OCI-LY3 (cell line): Measurements from ENCODE around the gene MOCS2.
A peak's percentile ranks its signal among the peaks of the same experiment; 100 is the strongest.

ENCODE experiments used
- H2AFZ ChIP-seq: fragments of 200-600, 300-600 bp; shearing (Covaris generic); 2 replicates; pipeline ENCODE4 v1.6.0; 2014; ENCODE audit warnings: antibody characterized with exemption, low read depth, low read length
- H3K27ac ChIP-seq: fragments of 200-600, 300-600 bp; sonication (generic); 2 replicates; pipeline ENCODE4 v1.5.1; 2014; ENCODE audit warnings: mild to moderate bottlenecking, low read length, moderate library complexity, mixed read lengths
- H3K27me3 ChIP-seq: fragments of 200-600, 300-600 bp; sonication (generic); 2 replicates; pipeline ENCODE4 v1.6.1; 2014; ENCODE audit warnings: low read depth, low read length, mixed read lengths
- H3K36me3 ChIP-seq: fragments of 200-600, 300-600 bp; sonication (generic); replicated peaks from 2 replicates; pipeline ENCODE3; 2014; ENCODE audit warnings: low read depth, low read length, mixed read lengths
- H3K4me1 ChIP-seq: fragments of 300-600, 200-600 bp; sonication (generic); 2 replicates; pipeline ENCODE4 v1.6.1; 2014; ENCODE audit warnings: low read length, mixed read lengths
- H3K4me2 ChIP-seq: fragments of 200-600, 300-600 bp; sonication (generic); 2 replicates; pipeline ENCODE4 v1.6.1; 2014; ENCODE audit warnings: low read length, mixed read lengths
- H3K4me3 ChIP-seq: fragments of 300-600, 200-600 bp; sonication (generic); 2 replicates; pipeline ENCODE4 v1.5.1; 2014; ENCODE audit warnings: antibody characterized with exemption, mild to moderate bottlenecking, low read length, moderate library complexity
- H3K79me2 ChIP-seq: fragments of 300-600, 200-600 bp; shearing (Covaris generic); 2 replicates; pipeline ENCODE4 v1.6.1; 2014; ENCODE audit warnings: mild to moderate bottlenecking, low read length, mixed read lengths
- H3K9ac ChIP-seq: fragments of 300-600, 200-600 bp; shearing (Covaris generic); 2 replicates; pipeline ENCODE4 v1.6.0; 2014; ENCODE audit warnings: mild to moderate bottlenecking, low read length, moderate library complexity
- H3K9me3 ChIP-seq: fragments of 200-600, 300-600 bp; shearing (Covaris generic); 2 replicates; pipeline ENCODE4 v1.6.1; 2014; ENCODE audit warnings: low read length, mixed read lengths; ENCODE audit not compliant: insufficient read depth
- H4K20me1 ChIP-seq: fragments of 200-600, 300-600 bp; sonication (generic); 2 replicates; pipeline ENCODE4 v1.6.1; 2016; ENCODE audit warnings: low read length, mixed read lengths; ENCODE audit not compliant: insufficient read depth
- EZH2phosphoT487 ChIP-seq: fragments of 200-600 bp; shearing (Covaris generic); IDR thresholded peaks from 2 replicates; pipeline ENCODE4 v1.6.1; 2018; ENCODE audit warnings: antibody characterized with exemption, mixed run types, low read depth
- TF ChIP-seq, protein P1 (sequence below): fragments of 200-600, 300-600 bp; sonication (generic); IDR thresholded peaks from 2 replicates; pipeline ENCODE4 v1.5.1; 2014; ENCODE audit warnings: antibody characterized with exemption, low read length, low read depth

MOCS2 gene

DNA sequence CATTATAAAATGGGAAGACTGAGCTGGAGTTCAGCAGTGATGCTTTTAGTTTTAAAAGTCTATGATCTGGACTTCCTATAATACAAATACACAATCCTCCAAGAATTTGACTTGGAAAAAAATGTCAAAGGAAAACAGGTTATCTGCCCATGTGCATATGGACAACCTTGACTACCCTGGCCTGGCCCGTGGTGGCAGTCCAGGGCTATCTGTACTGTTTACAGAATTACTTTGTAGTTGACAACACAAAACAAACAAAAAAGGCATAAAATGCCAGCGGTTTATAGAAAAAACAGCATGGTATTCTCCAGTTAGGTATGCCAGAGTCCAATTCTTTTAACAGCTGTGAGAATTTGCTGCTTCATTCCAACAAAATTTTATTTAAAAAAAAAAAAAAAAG is 17.3 kb downstream of the MOCS2 start:
- no peaks in the 10 kb centered on the region for H3K9me3 ChIP-seq
- H3K4me3 ChIP-seq: no peak overlapping the region
- H3K36me3 ChIP-seq: peaks cover 14% of the 10 kb centered on the region
- no peak overlapping the region for H2AFZ ChIP-seq
- TF ChIP-seq EZH2phosphoT487: no peak
- TF ChIP-seq, protein P1, sequence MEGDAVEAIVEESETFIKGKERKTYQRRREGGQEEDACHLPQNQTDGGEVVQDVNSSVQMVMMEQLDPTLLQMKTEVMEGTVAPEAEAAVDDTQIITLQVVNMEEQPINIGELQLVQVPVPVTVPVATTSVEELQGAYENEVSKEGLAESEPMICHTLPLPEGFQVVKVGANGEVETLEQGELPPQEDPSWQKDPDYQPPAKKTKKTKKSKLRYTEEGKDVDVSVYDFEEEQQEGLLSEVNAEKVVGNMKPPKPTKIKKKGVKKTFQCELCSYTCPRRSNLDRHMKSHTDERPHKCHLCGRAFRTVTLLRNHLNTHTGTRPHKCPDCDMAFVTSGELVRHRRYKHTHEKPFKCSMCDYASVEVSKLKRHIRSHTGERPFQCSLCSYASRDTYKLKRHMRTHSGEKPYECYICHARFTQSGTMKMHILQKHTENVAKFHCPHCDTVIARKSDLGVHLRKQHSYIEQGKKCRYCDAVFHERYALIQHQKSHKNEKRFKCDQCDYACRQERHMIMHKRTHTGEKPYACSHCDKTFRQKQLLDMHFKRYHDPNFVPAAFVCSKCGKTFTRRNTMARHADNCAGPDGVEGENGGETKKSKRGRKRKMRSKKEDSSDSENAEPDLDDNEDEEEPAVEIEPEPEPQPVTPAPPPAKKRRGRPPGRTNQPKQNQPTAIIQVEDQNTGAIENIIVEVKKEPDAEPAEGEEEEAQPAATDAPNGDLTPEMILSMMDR: no peak
- no peaks in the 10 kb centered on the region for H3K79me2 ChIP-seq
- H3K9ac ChIP-seq: peak overlapping the region; percentile 86; the same call in 1 of the 2 replicates
- peaks cover 80% of the 10 kb centered on the region for H3K4me1 ChIP-seq
- H3K27ac ChIP-seq: peak overlapping the region; percentile 100
- no peaks in the 10 kb centered on the region for H4K20me1 ChIP-seq
- peak overlapping the region; percentile 80 for H3K4me2 ChIP-seq
- no peaks in the 10 kb centered on the region for H3K27me3 ChIP-seq

- Histone ChIP-seq H3K4me1 (peaks cover 80% of the 10 kb centered on the region), H3K27ac (peak overlapping the region; percentile 100), H3K27me3 (no peaks in the 10 kb centered on the region), H3K9me3 (no peaks in the 10 kb centered on the region), H3K79me2 (no peaks in the 10 kb centered on the region), H3K4me2 (peak overlapping the region; percentile 80), H3K9ac (peak overlapping the region; percentile 86), H2AFZ (no peak overlapping the region), H3K36me3 (peaks cover 16% of the 10 kb centered on the region), H4K20me1 (no peaks in the 10 kb centered on the region), H3K4me3 (peak overlapping the region; percentile 61)
- no peak for TF ChIP-seq EZH2phosphoT487
Measured at GRCh38 chr5:53091289-53091688, 18.3 kb downstream of the MOCS2 start.

DNA sequence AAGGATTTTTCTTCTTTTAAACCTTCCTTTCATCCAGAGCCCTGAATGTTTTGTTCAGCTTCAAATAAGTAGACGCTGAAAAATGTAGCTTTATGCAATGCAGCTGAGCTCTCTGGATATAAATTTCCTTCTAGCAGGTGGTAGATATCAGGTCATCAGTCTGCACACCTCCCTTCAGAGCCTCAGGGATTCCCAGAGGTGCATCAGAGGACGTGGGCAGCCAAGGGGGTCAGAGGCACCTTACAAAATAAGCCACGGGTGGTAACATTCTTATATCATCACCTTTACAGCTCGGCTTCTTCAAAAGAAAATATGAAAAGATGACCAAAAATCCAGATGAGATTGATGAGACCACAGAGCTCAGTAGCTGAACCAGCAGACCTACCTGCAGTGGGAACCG is 19.3 kb downstream of the MOCS2 start:
- Histone ChIP-seq H4K20me1 (no peaks in the 10 kb centered on the region), H3K27me3 (no peaks in the 10 kb centered on the region), H3K36me3 (peaks cover 20% of the 10 kb centered on the region), H3K4me2 (peak overlapping the region; percentile 96), H3K27ac (peak overlapping the region; percentile 100), H3K4me3 (peak overlapping the region; percentile 69), H3K9me3 (no peaks in the 10 kb centered on the region), H3K9ac (peak overlapping the region; percentile 88), H2AFZ (no peak overlapping the region), H3K79me2 (no peaks in the 10 kb centered on the region), H3K4me1 (peaks cover 74% of the 10 kb centered on the region)
- TF ChIP-seq, protein P1: no peak
- TF ChIP-seq EZH2phosphoT487: no peak

DNA sequence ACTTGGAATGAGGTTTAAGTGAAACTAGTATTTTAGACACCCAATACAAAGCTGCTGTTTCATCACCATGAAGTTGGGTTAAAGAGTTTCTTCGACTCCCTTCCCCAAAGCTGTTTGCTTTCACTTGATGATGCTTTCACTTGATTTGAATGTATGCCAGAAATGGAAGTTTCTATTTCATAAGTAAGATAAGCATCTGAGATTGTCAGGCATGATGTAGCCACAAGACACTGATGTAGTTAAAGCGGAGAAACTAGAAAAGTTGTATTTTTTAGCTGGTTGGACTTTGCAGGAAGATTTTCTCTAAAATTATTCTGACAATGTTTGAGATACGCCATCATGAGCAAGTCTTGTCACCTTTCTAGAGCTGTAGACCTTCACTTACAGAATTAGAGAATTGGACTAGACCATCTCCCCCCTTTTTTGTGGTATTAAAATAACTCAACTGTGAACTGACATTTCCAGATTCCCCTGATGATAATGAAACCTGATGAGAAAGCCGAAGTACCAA is 20.0 kb downstream of the MOCS2 start:
- H3K27ac ChIP-seq: peak overlapping the region; percentile 100
- TF ChIP-seq, protein P1: no peak
- TF ChIP-seq EZH2phosphoT487: no peak
- no peaks in the 10 kb centered on the region for H4K20me1 ChIP-seq
- H3K36me3 ChIP-seq: peaks cover 27% of the 10 kb centered on the region
- peak overlapping the region; percentile 88 for H3K9ac ChIP-seq
- H3K4me2 ChIP-seq: peak overlapping the region; percentile 96
- no peaks in the 10 kb centered on the region for H3K79me2 ChIP-seq
- peak overlapping the region; percentile 69 for H3K4me3 ChIP-seq
- no peaks in the 10 kb centered on the region for H3K9me3 ChIP-seq
- H2AFZ ChIP-seq: no peak overlapping the region
- H3K4me1 ChIP-seq: peaks cover 68% of the 10 kb centered on the region
- H3K27me3 ChIP-seq: no peaks in the 10 kb centered on the region
